Left colon (tissue), 2 donors: ENCODE data around the gene ELF1. TPM values are rescaled to one million over a fixed set of nuclear protein-coding genes. Genes with fewer than 3 reads are reported as not detected.

Experiments
- ATAC-seq: fragments of 200-7000 bp; cut with Tn5 transposase; one replicate; pipeline ENCODE4 v1.9.1; 2020; ENCODE audit warnings: mild to moderate bottlenecking, moderate library complexity
- DNase-seq, 2 donors: peaks; one replicate each; pipeline ENCODE4 v3.0.0-alpha.2; 2020
- intact Hi-C, 2 donors: fragments of 100-400 bp; cut with DNase I in 1 of 2; cut with micrococcal nuclease in 1 of 2; formaldehyde crosslinking; loops; one replicate each; pipeline versions ENCODE4 v1.11.2 to v1.14.0; 2022; cut with DNase I, micrococcal nuclease
- total RNA-seq, 2 donors: library from RNA; stranded (reverse); fragmentation: NEBNext Ultra II Directional; extraction: Animal tissue kit (Norgen Biotek cat#: 25700); gene quantifications; one replicate each; pipeline ENCODE4 v1.2.1, GENCODE V29; 2021
- donor health status: DM: no; HTN: no; CAD: no.
- donor health status: DM: yes; HTN: yes; CAD: no.

Gene ELF1
- total RNA-seq, 2 donors from 2014 or later, result 93.5 to 104 TPM

- intact Hi-C loops, result no loop called here
- no peak for DNase-seq
- no peak for ATAC-seq
Measured at GRCh38 chr13:41015920-41016319, 3.2 kb downstream of the ELF1 start.

- DNase-seq (no peak), ATAC-seq (no peak)
- intact Hi-C loops, result no loop called here
Measured at GRCh38 chr13:41013835-41014234, 5.3 kb downstream of the ELF1 start.

GRCh38 chr13:41012536-41012935 is 6.6 kb downstream of the ELF1 start:
- ATAC-seq, result no peak
- DNase-seq, result no peak
- intact Hi-C loops, result no loop called here

- DNase-seq (no peak), ATAC-seq (peak; percentile 24)
- intact Hi-C loops, result no loop called here
Measured at GRCh38 chr13:41011382-41011956, 7.6 kb downstream of the ELF1 start.

GRCh38 chr13:41008349-41008980 is 10.7 kb downstream of the ELF1 start:
- ATAC-seq (no peak), DNase-seq (no peak)
- intact Hi-C loops, result no loop called here

- DNase-seq (no peak), ATAC-seq (no peak)
- intact Hi-C loops, result no loop called here
Measured at GRCh38 chr13:41007744-41008128, 11.4 kb downstream of the ELF1 start.

- DNase-seq (no peak), ATAC-seq (no peak)
- intact Hi-C loops, result no loop called here
Measured at GRCh38 chr13:41006978-41007743, 12.0 kb downstream of the ELF1 start.

- ATAC-seq (peak; percentile 21), DNase-seq (no peak)
- intact Hi-C loops, result no loop called here
Measured at GRCh38 chr13:41006306-41006705, 12.8 kb downstream of the ELF1 start.

GRCh38 chr13:41005704-41006103 is 13.4 kb downstream of the ELF1 start:
- intact Hi-C loops, result no loop called here
- DNase-seq (no peak), ATAC-seq (peak; percentile 86)

GRCh38 chr13:41004875-41005693 is 14.0 kb downstream of the ELF1 start:
- ATAC-seq, result peak; percentile 60
- intact Hi-C loops, result no loop called here
- no peak for DNase-seq

GRCh38 chr13:41002606-41003005 is 16.5 kb downstream of the ELF1 start:
- intact Hi-C loops, result no loop called here

GRCh38 chr13:41001695-41002094 is 17.4 kb downstream of the ELF1 start:
- DNase-seq (no peak), ATAC-seq (no peak)
- intact Hi-C loops, result no loop called here

More at GRCh38 chr13:41002606-41003005, 16.5 kb downstream of the ELF1 start:
- ATAC-seq, result no peak
- no peak for DNase-seq

GRCh38 chr13:40999416-40999815 is 19.7 kb downstream of the ELF1 start:
- ATAC-seq, result no peak
- intact Hi-C loops, result no loop called here
- DNase-seq, result no peak

GRCh38 chr13:40996426-40997092 is 22.6 kb downstream of the ELF1 start:
- no peak for ATAC-seq
- intact Hi-C loops, result no loop called here
- DNase-seq, result no peak

GRCh38 chr13:40995997-40996396 is 23.1 kb downstream of the ELF1 start:
- intact Hi-C loops, result no loop called here
- DNase-seq (no peak), ATAC-seq (no peak)

- intact Hi-C loops, result no loop called here
- no peak for DNase-seq
Measured at GRCh38 chr13:40994581-40995230, 24.4 kb downstream of the ELF1 start.

GRCh38 chr13:40993987-40994386 is 25.1 kb downstream of the ELF1 start:
- intact Hi-C loops, result no loop called here
- DNase-seq, result peak in 1 of 2 donors; percentile 44

More at GRCh38 chr13:40994581-40995230, 24.4 kb downstream of the ELF1 start:
- ATAC-seq, result peak; percentile 18

More at GRCh38 chr13:40993987-40994386, 25.1 kb downstream of the ELF1 start:
- peak; percentile 96 for ATAC-seq
